ENCODE measurements around the gene RASGRF1. TPM values are rescaled to one million over a fixed set of nuclear protein-coding genes. Genes with fewer than 3 reads are reported as not detected.

The RASGRF1 gene
- polyA plus RNA-seq, 1 donor (not counting 4 experiments of a cell fraction or from before 2014, with no cell fraction given), result 0.08 TPM

DNA sequence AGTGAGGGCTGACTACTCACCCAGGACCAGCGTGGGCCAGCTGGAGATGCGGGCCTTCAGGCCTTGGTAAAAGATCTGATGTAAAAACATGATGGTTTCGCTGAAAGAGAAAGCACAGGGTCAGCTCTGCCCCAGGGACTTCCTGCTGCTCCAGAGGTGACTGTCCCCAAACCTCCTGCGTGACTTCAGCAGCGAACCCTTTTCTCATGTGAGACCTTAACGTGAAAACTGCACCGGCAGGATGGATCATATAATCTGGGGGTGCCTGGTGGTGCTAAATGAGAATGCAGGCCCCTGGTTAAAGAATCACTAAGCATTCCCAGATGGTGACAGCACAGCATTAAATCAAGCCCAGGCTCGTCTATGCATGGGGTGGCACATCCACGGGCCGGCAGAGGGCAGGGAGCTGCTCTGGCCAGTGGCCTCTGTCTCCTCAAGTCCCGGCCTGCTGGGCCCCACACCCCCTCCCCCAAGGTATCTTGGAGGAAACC is 55.4 kb downstream of the RASGRF1 start:
- no peaks in the 10 kb centered on the region for H3K36me3 ChIP-seq (ENCODE audit: control insufficient read depth in 2 of 2, extremely low read depth in 1 of 2, insufficient read depth in 2 of 2, low read length in 2 of 2)
- no peaks in the 10 kb centered on the region for H3K9me3 ChIP-seq (ENCODE audit: control insufficient read depth, low read depth, low read length)
- no peaks in the 10 kb centered on the region for H3K9me1 ChIP-seq (ENCODE audit: control insufficient read depth, extremely low read depth, insufficient read depth, low read length)
- no peak overlapping the region for H2AFZ ChIP-seq (ENCODE audit: control insufficient read depth, low read length)
- dilution Hi-C loops (cut with MboI; ENCODE audit: extremely low pct_ligation_motif_present, low sequenced_read_pairs), result loop anchor here (25.0 kb wide), 1 partner anchor 152 kb away; no protein-coding TSS in a partner anchor
- TF ChIP-seq, protein P1, sequence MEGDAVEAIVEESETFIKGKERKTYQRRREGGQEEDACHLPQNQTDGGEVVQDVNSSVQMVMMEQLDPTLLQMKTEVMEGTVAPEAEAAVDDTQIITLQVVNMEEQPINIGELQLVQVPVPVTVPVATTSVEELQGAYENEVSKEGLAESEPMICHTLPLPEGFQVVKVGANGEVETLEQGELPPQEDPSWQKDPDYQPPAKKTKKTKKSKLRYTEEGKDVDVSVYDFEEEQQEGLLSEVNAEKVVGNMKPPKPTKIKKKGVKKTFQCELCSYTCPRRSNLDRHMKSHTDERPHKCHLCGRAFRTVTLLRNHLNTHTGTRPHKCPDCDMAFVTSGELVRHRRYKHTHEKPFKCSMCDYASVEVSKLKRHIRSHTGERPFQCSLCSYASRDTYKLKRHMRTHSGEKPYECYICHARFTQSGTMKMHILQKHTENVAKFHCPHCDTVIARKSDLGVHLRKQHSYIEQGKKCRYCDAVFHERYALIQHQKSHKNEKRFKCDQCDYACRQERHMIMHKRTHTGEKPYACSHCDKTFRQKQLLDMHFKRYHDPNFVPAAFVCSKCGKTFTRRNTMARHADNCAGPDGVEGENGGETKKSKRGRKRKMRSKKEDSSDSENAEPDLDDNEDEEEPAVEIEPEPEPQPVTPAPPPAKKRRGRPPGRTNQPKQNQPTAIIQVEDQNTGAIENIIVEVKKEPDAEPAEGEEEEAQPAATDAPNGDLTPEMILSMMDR (optimal IDR thresholded peaks at IDR 0.05 in 1 of 3, IDR thresholded peaks at IDR 0.05 in 1 of 3, conservative IDR thresholded peaks at IDR 0.05 in 1 of 3; ENCODE audit: extremely low read depth in 1 of 3, insufficient read depth in 2 of 3, low read length in 3 of 3), result peak in 2 of 3 experiments; percentile 38 to 43
- no peak for TF ChIP-seq EZH2 (IDR thresholded peaks at IDR 0.05; ENCODE audit: low read length)
- no peaks in the 10 kb centered on the region for H3K79me2 ChIP-seq (ENCODE audit: control insufficient read depth, insufficient read depth, low read length)
- peak overlapping the region; percentile 10 for H3K4me2 ChIP-seq (ENCODE audit: control insufficient read depth, extremely low read depth, insufficient read depth, low read depth, low read length)
- H3K27ac ChIP-seq (ENCODE audit: control insufficient read depth, insufficient read depth, low read length), result no peak overlapping the region
- H3K4me3 ChIP-seq (ENCODE audit: control insufficient read depth in 2 of 3, extremely low read depth in 1 of 3, insufficient read depth in 2 of 3, low read depth in 1 of 3, low read length in 3 of 3), result no peak overlapping the region
- DNase-seq (ENCODE audit: low read depth, low spot score), result peak; percentile 40
- H4K20me1 ChIP-seq (ENCODE audit: control insufficient read depth, extremely low read depth, insufficient read depth, low read length), result no peaks in the 10 kb centered on the region
- H3K9ac ChIP-seq (ENCODE audit: control insufficient read depth, extremely low read depth, insufficient read depth, low read length), result no peak overlapping the region
- no peak for FAIRE-seq
- peaks cover 12% of the 10 kb centered on the region for H3K27me3 ChIP-seq (ENCODE audit: control insufficient read depth, extremely low read depth, insufficient read depth, low read length)
- H3K4me1 ChIP-seq (ENCODE audit: control insufficient read depth, extremely low read depth, insufficient read depth, low read length), result peaks cover 3% of the 10 kb centered on the region

- no peak for TF ChIP-seq EZH2 (IDR thresholded peaks at IDR 0.05; ENCODE audit: low read length)
- TF ChIP-seq, protein P1 (optimal IDR thresholded peaks at IDR 0.05 in 1 of 3, IDR thresholded peaks at IDR 0.05 in 1 of 3, conservative IDR thresholded peaks at IDR 0.05 in 1 of 3; ENCODE audit: extremely low read depth in 1 of 3, insufficient read depth in 2 of 3, low read length in 3 of 3), result no peak
- H3K79me2 ChIP-seq (ENCODE audit: control insufficient read depth, insufficient read depth, low read length), result no peaks in the 10 kb centered on the region
- H2AFZ ChIP-seq (ENCODE audit: control insufficient read depth, low read length), result no peak overlapping the region
- no peaks in the 10 kb centered on the region for H4K20me1 ChIP-seq (ENCODE audit: control insufficient read depth, extremely low read depth, insufficient read depth, low read length)
- FAIRE-seq (no peak), DNase-seq (ENCODE audit: low read depth, low spot score) (no peak)
- H3K27ac ChIP-seq (ENCODE audit: control insufficient read depth, insufficient read depth, low read length), result no peak overlapping the region
- H3K4me1 ChIP-seq (ENCODE audit: control insufficient read depth, extremely low read depth, insufficient read depth, low read length), result peaks cover 3% of the 10 kb centered on the region
- H3K9ac ChIP-seq (ENCODE audit: control insufficient read depth, extremely low read depth, insufficient read depth, low read length), result no peak overlapping the region
- no peak overlapping the region for H3K4me3 ChIP-seq (ENCODE audit: control insufficient read depth in 2 of 3, extremely low read depth in 1 of 3, insufficient read depth in 2 of 3, low read depth in 1 of 3, low read length in 3 of 3)
- no peaks in the 10 kb centered on the region for H3K9me3 ChIP-seq (ENCODE audit: control insufficient read depth, low read depth, low read length)
- H3K27me3 ChIP-seq (ENCODE audit: control insufficient read depth, extremely low read depth, insufficient read depth, low read length), result peaks cover 12% of the 10 kb centered on the region
- H3K9me1 ChIP-seq (ENCODE audit: control insufficient read depth, extremely low read depth, insufficient read depth, low read length), result no peaks in the 10 kb centered on the region
- no peak overlapping the region for H3K4me2 ChIP-seq (ENCODE audit: control insufficient read depth, extremely low read depth, insufficient read depth, low read depth, low read length)
- dilution Hi-C loops (cut with MboI; ENCODE audit: extremely low pct_ligation_motif_present, low sequenced_read_pairs), result loop anchor here (25.0 kb wide), 1 partner anchor 153 kb away; no protein-coding TSS in a partner anchor
- H3K36me3 ChIP-seq (ENCODE audit: control insufficient read depth in 2 of 2, extremely low read depth in 1 of 2, insufficient read depth in 2 of 2, low read length in 2 of 2), result no peaks in the 10 kb centered on the region
Measured at GRCh38 chr15:79034284-79034683, 56.3 kb downstream of the RASGRF1 start.
